HEK293 (cell line): Measurements from ENCODE around the gene ABCG1.

Source experiments
- CTCF ChIA-PET: fragments of 350-600 bp; formaldehyde crosslinking; extraction: SDS; loops from one replicate; lab custom pipeline; 2021; ENCODE audit warnings: antibody characterized with exemption; lab: Yijun Ruan, JAX
- POLR2A ChIA-PET: fragments of 300-600 bp; formaldehyde crosslinking; extraction: SDS; loops from one replicate; lab custom pipeline; 2020; ENCODE audit warnings: antibody characterized with exemption, inconsistent platforms; lab: Yijun Ruan, JAX
- H3K27ac ChIP-seq: fragments of 200-500 bp; sonication (Bioruptor generic); 2 replicates; pipeline ENCODE4 v1.5.1; 2014; ENCODE audit warnings: low read depth, low read length, control low read depth, inconsistent platforms; ENCODE audit errors: extremely low read depth
- H3K36me3 ChIP-seq, 2 experiments: fragments of 200-500 bp in 1 of 2; sonication (Bioruptor generic) in 1 of 2; 1 replicate in 1 of 2; 2 replicates in 1 of 2; pipeline ENCODE4 v1.5.1; 2014 to 2017; ENCODE audit warnings: inconsistent platforms in 2 of 2, low read length in 2 of 2; ENCODE audit not compliant: control insufficient read depth in 2 of 2, insufficient read depth in 1 of 2
- H3K4me1 ChIP-seq: fragments of 200-500 bp; sonication (Bioruptor generic); 2 replicates; pipeline ENCODE4 v1.5.1; 2014; ENCODE audit warnings: mild to moderate bottlenecking, low read length, inconsistent platforms; ENCODE audit not compliant: control insufficient read depth, insufficient read depth
- H3K4me3 ChIP-seq: 2 replicates; pipeline ENCODE4 v1.5.1; 2011; ENCODE audit warnings: low read depth, mild to moderate bottlenecking, control low read depth, low read length, moderate library complexity
- H3K9me3 ChIP-seq: fragments of 200-500 bp; sonication (Bioruptor generic); 2 replicates; pipeline ENCODE4 v1.5.1; 2014; ENCODE audit warnings: low read depth, low read length, inconsistent platforms; ENCODE audit not compliant: control insufficient read depth, insufficient read depth
- EGR2 ChIP-seq: fragments of 450-650 bp; formaldehyde crosslinking; IDR thresholded peaks from 2 replicates; pipeline ENCODE4 v1.5.1; 2016; ENCODE audit warnings: low read depth, missing biosample characterization, missing genetic modification characterization
- GFI1B ChIP-seq: fragments of 450-650 bp; formaldehyde crosslinking; IDR thresholded peaks from 2 replicates; pipeline ENCODE4 v1.5.1; 2016; ENCODE audit warnings: missing biosample characterization, missing genetic modification characterization
- ZBTB11 ChIP-seq: fragments of 450-650 bp; formaldehyde crosslinking; conservative IDR thresholded peaks from 2 replicates; pipeline ENCODE4 v1.5.1; 2016; ENCODE audit warnings: low read depth, missing biosample characterization, missing genetic modification characterization
- ZNF10 ChIP-seq: fragments of 450-650 bp; formaldehyde crosslinking; IDR thresholded peaks from 2 replicates; pipeline ENCODE4 v1.5.1; 2017; ENCODE audit warnings: missing biosample characterization, missing genetic modification characterization
- ZNF112 ChIP-seq: fragments of 450-650 bp; formaldehyde crosslinking; IDR thresholded peaks from 2 replicates; pipeline ENCODE4 v1.5.0; 2017; ENCODE audit warnings: missing biosample characterization, missing genetic modification characterization
- ZNF174 ChIP-seq: fragments of 450-650 bp; formaldehyde crosslinking; IDR thresholded peaks from 2 replicates; pipeline ENCODE4 v1.5.0; 2017; ENCODE audit warnings: missing biosample characterization, mild to moderate bottlenecking, missing genetic modification characterization
- ZNF202 ChIP-seq: fragments of 450-650 bp; formaldehyde crosslinking; IDR thresholded peaks from 2 replicates; pipeline ENCODE4 v1.5.1; 2016; ENCODE audit warnings: missing biosample characterization, missing genetic modification characterization, borderline replicate concordance
- ZNF311 ChIP-seq: fragments of 450-650 bp; formaldehyde crosslinking; IDR thresholded peaks from 2 replicates; pipeline ENCODE4 v1.5.1; 2017; ENCODE audit warnings: missing biosample characterization, missing genetic modification characterization, borderline replicate concordance
- ZNF529 ChIP-seq: fragments of 450-650 bp; formaldehyde crosslinking; IDR thresholded peaks from 2 replicates; pipeline ENCODE4 v1.5.1; 2017; ENCODE audit warnings: missing genetic modification characterization, missing biosample characterization; ENCODE audit not compliant: insufficient replicate concordance
- ZNF560 ChIP-seq: fragments of 450-650 bp; formaldehyde crosslinking; IDR thresholded peaks from 2 replicates; pipeline ENCODE4 v1.5.1; 2017; ENCODE audit warnings: missing biosample characterization, missing genetic modification characterization, borderline replicate concordance
- ZNF621 ChIP-seq: fragments of 450-650 bp; formaldehyde crosslinking; IDR thresholded peaks from 2 replicates; pipeline ENCODE4 v1.5.1; 2017; ENCODE audit warnings: missing biosample characterization, missing genetic modification characterization
- ZNF777 ChIP-seq: fragments of 450-650 bp; formaldehyde crosslinking; IDR thresholded peaks from 2 replicates; pipeline ENCODE4 v1.5.1; 2017; ENCODE audit warnings: missing biosample characterization, missing genetic modification characterization, borderline replicate concordance
- ZNF837 ChIP-seq: fragments of 450-650 bp; formaldehyde crosslinking; IDR thresholded peaks from 2 replicates; pipeline ENCODE4 v1.5.1; 2016; ENCODE audit warnings: missing biosample characterization, missing genetic modification characterization
- ZSCAN4 ChIP-seq: fragments of 450-650 bp; formaldehyde crosslinking; IDR thresholded peaks from 2 replicates; pipeline ENCODE4 v1.5.1; 2017; ENCODE audit warnings: missing biosample characterization, missing genetic modification characterization
- ZXDB ChIP-seq: fragments of 450-650 bp; formaldehyde crosslinking; IDR thresholded peaks from 2 replicates; pipeline ENCODE4 v1.5.1; 2016; ENCODE audit warnings: missing biosample characterization, missing genetic modification characterization
- TF ChIP-seq, protein P1 (sequence below): fragments of 450-650 bp; formaldehyde crosslinking; IDR thresholded peaks from 2 replicates; pipeline ENCODE4 v1.5.1; 2016; ENCODE audit warnings: missing biosample characterization, missing genetic modification characterization, low read depth
- TF ChIP-seq, protein P2 (sequence below): fragments of 450-650 bp; formaldehyde crosslinking; IDR thresholded peaks from 2 replicates; pipeline ENCODE4 v1.5.1; 2016; ENCODE audit warnings: missing biosample characterization, missing genetic modification characterization
- TF ChIP-seq, protein P3 (sequence below): fragments of 450-650 bp; formaldehyde crosslinking; IDR thresholded peaks from 2 replicates; pipeline ENCODE4 v1.5.1; 2016; ENCODE audit warnings: missing biosample characterization, missing genetic modification characterization

Gene ABCG1

DNA sequence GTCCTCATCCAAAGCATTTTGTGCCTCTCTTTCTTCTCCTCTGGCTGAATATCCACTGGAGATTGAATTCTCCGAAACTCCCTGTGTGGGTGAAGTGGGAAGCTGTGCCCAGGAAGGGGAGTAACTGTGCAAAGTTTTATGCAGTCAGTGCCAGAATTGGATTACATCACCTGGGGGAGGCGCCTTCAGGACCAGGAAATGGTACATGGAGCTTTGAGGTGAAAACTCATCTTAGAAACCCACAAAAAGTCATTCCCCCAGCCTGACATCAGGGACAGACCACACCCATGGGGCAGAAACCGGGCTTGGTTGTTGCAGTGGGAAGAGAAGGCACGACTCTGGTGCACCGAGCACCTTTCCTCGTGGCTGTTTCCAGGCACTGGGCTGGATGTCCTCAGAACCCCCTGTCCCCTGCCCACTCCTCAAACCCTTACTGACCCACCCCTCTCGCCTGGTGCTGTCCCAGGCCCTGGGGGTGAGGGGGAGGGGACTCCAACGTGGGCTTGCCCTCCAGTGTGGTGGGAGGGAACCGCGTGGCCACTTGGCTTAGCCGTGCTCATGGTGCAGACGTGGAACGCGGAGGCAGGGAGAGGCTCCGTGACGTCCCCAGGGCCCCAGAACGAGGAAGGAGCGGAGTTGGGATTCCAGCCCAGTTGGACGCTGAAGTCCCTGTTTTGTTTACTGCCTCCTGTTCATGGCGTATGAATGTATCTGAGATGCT, 80.5 kb downstream of the ABCG1 start:
- no peaks in the 10 kb centered on the region for H3K4me1 ChIP-seq
- POLR2A ChIA-PET: no interaction called here
- H3K9me3 ChIP-seq: no peaks in the 10 kb centered on the region
- H3K36me3 ChIP-seq: no peaks in the 10 kb centered on the region
- CTCF ChIA-PET: interaction anchor here (0.6 to 1.4 kb wide), 2 partner anchors 10 to 133 kb away, joined by 3 to 7 read pairs; no protein-coding TSS in a partner anchor
- TF ChIP-seq, protein P1, sequence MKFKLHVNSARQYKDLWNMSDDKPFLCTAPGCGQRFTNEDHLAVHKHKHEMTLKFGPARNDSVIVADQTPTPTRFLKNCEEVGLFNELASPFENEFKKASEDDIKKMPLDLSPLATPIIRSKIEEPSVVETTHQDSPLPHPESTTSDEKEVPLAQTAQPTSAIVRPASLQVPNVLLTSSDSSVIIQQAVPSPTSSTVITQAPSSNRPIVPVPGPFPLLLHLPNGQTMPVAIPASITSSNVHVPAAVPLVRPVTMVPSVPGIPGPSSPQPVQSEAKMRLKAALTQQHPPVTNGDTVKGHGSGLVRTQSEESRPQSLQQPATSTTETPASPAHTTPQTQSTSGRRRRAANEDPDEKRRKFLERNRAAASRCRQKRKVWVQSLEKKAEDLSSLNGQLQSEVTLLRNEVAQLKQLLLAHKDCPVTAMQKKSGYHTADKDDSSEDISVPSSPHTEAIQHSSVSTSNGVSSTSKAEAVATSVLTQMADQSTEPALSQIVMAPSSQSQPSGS (tag by site-specific recombination): 0 out of 2 replicates have a peak, but pooled peaks have one; percentile 18
- TF ChIP-seq ZNF174 (tag by site-specific recombination): no peak
- TF ChIP-seq ZBTB11 (tag by site-specific recombination): no peak
- no peak for TF ChIP-seq ZNF621 (tag by site-specific recombination)
- no peak overlapping the region for H3K27ac ChIP-seq
- H3K4me3 ChIP-seq: no peak overlapping the region

DNA sequence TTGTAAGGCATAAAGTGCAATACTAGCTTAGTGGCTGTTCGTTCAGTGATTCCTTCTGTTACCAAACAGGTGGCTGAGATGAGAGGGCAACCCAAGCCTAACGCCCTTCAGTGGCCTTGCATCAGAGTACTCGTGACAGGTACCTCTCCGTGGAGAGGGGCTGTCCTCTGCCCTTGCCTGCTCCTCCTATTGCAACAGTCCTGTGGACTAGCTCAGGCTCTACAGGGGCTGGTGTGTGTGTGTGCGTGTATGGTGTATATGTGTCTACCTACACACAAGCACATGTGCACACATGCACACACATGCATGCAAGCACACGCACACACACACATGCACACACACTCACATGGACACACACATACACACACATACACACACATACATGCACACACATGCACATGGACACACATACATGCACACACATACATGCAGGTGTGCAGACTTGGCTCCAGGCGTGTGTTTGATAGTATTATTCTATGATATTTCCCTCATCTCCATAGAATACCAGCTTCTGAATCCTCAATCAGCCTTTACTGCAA, 81.2 kb downstream of the ABCG1 start:
- POLR2A ChIA-PET: no interaction called here

GRCh38 chr21:42300956-42301355, 82.0 kb downstream of the ABCG1 start:
- ChIA-PET CTCF (interaction anchor here (1.0 to 2.2 kb wide), 3 partner anchors 9 to 42 kb away, joined by 3 to 21 read pairs (median 6); no protein-coding TSS in a partner anchor), POLR2A (no interaction called here)
- Histone ChIP-seq H3K4me1 (no peaks in the 10 kb centered on the region), H3K9me3 (no peaks in the 10 kb centered on the region), H3K36me3 (no peaks in the 10 kb centered on the region), H3K27ac (no peak overlapping the region), H3K4me3 (no peak overlapping the region)
- TF ChIP-seq EGR2 (no peak), ZXDB (tag by site-specific recombination) (no peak), GFI1B (tag by site-specific recombination) (no peak), ZNF202 (no peak), ZNF112 (tag by site-specific recombination) (no peak), ZNF529 (tag by site-specific recombination) (no peak), ZNF311 (no peak), ZNF560 (tag by site-specific recombination) (no peak), ZNF10 (tag by site-specific recombination) (no peak), ZNF837 (tag by site-specific recombination) (no peak)
- TF ChIP-seq, protein P2, sequence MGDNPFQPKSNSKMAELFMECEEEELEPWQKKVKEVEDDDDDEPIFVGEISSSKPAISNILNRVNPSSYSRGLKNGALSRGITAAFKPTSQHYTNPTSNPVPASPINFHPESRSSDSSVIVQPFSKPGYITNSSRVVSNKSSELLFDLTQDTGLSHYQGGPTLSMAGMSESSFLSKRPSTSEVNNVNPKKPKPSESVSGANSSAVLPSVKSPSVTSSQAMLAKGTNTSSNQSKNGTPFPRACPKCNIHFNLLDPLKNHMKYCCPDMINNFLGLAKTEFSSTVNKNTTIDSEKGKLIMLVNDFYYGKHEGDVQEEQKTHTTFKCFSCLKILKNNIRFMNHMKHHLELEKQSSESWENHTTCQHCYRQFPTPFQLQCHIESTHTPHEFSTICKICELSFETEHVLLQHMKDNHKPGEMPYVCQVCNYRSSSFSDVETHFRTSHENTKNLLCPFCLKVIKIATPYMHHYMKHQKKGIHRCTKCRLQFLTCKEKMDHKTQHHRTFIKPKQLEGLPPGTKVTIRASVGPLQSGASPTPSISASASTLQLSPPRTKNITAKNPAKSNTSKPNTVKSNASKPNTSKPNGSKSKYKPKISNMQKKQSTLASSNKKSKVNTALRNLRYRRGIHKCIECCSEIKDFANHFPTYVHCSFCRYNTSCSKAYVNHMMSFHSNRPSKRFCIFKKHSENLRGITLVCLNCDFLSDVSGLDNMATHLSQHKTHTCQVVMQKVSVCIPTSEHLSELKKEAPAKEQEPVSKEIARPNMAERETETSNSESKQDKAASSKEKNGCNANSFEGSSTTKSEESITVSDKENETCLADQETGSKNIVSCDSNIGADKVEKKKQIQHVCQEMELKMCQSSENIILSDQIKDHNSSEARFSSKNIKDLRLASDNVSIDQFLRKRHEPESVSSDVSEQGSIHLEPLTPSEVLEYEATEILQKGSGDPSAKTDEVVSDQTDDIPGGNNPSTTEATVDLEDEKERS (tag by site-specific recombination): no peak
- TF ChIP-seq, protein P3, sequence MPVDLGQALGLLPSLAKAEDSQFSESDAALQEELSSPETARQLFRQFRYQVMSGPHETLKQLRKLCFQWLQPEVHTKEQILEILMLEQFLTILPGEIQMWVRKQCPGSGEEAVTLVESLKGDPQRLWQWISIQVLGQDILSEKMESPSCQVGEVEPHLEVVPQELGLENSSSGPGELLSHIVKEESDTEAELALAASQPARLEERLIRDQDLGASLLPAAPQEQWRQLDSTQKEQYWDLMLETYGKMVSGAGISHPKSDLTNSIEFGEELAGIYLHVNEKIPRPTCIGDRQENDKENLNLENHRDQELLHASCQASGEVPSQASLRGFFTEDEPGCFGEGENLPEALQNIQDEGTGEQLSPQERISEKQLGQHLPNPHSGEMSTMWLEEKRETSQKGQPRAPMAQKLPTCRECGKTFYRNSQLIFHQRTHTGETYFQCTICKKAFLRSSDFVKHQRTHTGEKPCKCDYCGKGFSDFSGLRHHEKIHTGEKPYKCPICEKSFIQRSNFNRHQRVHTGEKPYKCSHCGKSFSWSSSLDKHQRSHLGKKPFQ (tag by site-specific recombination): no peak

More for the DNA sequence above, 81.2 kb downstream of the ABCG1 start:
- TF ChIP-seq ZSCAN4 (tag by site-specific recombination): peak; percentile 97
- no peak for TF ChIP-seq ZNF777 (tag by site-specific recombination)
- H3K4me3 ChIP-seq: no peak overlapping the region
- H3K4me1 ChIP-seq: no peaks in the 10 kb centered on the region
- no peak overlapping the region for H3K27ac ChIP-seq
- CTCF ChIA-PET: interaction anchor here (0.6 to 1.4 kb wide), 2 partner anchors 9 to 134 kb away, joined by 3 to 7 read pairs; no protein-coding TSS in a partner anchor
- H3K36me3 ChIP-seq: no peaks in the 10 kb centered on the region
- no peaks in the 10 kb centered on the region for H3K9me3 ChIP-seq
